DND-41 (cell line): Measurements from ENCODE around the gene CFHR1.
"Not testable (repeated sequence)": the region's sequence is repeated elsewhere in the genome, so short reads cannot be mapped to it uniquely, and the experiment has no call there.

Source experiments
- CTCF ChIP-seq: IDR thresholded peaks from 2 replicates; pipeline ENCODE4 v1.5.1; 2012; ENCODE audit warnings: borderline replicate concordance, low read length, moderate library complexity, mild to moderate bottlenecking; ENCODE audit not compliant: poor library complexity, severe bottlenecking; ENCODE audit errors: extremely low read depth
- EZH2 ChIP-seq: IDR thresholded peaks from 3 replicates; pipeline ENCODE4 v1.6.1; 2012; ENCODE audit warnings: borderline replicate concordance, low read depth, mild to moderate bottlenecking, moderate library complexity, low read length, inconsistent platforms; ENCODE audit not compliant: severe bottlenecking

- TF ChIP-seq CTCF, EZH2: not testable (repeated sequence)
These were observed 30.3 kb downstream of the CFHR1 start for GRCh38 chr1:196849613-196850492.
